Activated CD8-positive, alpha-beta memory T cell treated with anti-CD3 and anti-CD28 coated beads for 1 hour (primary cell): ENCODE data around the gene VAV2.

Source experiments
- DNase-seq, 2 donors: peaks; one replicate each; pipeline ENCODE4 v3.0.0-alpha.2; 2020; ENCODE audit warnings: low read depth in 1 of 2; ENCODE audit errors: extremely low read depth in 1 of 2

Gene VAV2

DNA sequence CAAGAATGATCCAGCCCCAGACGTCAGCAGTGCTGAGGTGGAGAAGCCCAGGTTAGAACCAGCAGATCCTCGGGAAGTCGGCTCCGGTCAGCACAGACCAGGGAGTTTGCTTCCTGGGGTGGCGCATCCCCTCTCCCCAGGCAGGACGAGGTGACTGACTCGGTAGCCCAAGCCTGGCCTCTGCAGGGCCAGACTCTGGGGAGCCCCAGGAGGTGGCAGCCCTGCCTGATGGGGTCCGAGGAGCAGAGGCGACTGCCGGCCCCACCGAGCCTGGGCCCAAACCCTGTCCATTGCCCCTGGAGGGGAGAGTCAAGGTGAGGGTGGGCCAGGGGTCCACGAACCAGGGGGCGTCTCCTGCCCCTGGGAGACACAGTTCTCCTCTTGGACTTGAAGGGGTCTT lies 201.1 kb downstream of the VAV2 start:
- DNase-seq: no peak

DNA sequence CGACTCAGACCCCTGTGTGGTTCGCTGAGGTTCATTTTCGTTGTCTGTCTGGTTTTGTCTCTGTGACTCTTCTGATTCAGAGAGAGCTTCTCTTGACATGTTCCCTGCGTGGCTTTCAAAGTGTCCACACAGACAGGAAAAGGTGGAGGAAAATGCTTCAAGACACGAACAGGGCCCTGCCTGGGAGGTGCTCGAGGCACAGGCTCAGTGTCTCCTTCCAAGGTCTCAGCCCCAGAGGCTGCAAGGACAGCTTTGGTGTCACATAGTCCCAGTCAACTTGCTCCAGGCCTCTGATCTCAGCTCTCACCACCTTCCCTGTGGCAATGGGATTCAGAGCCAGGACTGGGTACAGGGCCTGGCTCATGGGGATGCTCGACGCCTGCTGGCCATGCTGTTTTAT lies 202.3 kb downstream of the VAV2 start:
- no peak for DNase-seq

DNA sequence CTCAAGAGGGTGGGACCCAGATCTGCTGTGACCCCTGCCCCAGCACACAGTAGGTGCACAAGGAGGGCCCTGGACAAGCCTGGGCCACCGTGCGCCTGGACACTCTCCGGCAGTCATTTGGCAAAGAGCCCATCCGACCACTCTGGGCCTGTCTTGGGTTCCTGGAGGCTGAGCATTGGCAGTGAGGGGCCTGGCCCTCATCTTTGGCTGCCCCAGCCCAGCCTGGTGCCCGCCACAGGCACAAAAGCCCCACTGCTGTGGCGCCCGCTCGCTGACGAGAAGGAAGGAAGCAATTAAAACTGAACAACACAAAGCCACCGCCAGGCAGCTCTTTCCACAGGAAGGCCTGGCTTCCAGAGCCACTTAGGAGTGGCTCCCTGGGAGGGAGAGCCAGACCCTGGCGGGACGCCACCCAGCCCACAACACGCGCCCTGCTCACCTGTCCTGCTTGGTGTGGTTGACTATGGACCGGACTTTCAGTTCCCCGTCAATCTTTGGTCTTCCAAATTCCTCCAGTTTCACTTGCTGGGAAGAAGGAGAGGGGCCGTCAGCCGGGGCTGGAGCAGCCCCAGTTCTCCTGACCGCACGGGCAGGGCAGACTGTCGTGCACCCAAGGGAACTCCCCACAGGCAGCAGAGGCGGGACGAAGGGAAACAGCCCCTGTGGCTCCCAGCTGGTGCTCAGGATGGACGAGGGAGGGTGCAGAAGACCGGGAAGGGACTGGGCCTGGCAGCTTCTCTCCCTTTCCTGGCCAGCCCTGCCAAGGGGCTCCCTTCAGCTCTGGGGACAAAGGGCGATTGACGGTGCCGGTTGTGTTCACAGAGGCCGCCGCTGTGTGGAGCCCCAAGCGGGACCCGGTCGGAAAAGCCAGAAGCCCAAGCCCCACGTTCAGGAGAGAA lies 203.1 kb downstream of the VAV2 start:
- no peak for DNase-seq

DNA sequence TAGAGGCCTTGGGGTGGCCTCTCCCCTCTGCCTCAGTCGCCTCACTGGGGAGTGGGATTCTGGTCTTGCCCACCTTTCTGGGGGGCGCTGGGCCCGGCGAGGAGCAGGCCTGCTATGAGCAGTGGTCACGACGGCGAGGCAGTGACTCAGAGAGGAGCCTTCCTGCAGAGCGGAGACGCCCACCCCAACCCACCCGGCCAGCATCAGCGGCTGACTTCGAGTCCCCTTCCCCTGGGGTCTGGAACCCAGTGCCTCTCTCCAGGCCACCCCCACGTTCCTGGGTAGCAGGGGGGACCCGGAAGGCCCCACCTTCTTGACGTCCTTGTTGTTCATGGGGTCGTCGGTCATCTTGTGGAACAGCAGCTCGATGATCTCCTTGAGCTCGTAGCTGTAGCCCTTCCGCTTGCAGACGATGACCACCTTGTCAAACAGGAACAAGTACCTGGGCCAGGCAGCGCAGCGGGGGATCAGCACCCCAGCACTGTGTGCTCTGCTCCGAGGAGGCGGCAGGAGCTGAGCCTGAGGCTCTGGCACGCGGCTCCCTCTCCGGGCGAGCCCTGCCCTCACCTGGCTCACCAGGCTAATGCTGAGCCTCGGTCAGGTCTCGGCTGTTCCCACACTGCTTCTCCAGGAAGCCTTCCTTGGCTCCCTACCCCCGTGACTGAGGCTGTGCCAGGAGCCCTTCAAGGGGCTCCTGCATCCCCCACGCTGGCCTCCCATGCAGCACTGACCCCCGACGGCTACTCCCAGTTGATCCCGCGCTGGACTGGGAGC lies 203.9 kb downstream of the VAV2 start:
- DNase-seq: no peak

DNA sequence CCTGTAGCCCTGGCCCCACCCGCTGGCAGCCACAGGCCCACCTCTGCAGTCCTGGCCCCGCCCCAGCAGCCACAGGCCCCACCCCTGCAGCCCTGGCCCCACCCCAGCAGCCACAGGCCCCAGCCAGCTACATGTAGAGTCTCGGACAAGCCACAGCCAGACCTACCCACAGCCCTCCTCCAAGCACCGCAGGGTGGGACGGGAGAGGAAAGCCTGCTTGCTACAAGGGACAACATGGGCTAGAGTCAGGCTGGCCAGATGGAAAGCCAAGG lies 204.4 kb downstream of the VAV2 start:
- no peak for DNase-seq

DNA sequence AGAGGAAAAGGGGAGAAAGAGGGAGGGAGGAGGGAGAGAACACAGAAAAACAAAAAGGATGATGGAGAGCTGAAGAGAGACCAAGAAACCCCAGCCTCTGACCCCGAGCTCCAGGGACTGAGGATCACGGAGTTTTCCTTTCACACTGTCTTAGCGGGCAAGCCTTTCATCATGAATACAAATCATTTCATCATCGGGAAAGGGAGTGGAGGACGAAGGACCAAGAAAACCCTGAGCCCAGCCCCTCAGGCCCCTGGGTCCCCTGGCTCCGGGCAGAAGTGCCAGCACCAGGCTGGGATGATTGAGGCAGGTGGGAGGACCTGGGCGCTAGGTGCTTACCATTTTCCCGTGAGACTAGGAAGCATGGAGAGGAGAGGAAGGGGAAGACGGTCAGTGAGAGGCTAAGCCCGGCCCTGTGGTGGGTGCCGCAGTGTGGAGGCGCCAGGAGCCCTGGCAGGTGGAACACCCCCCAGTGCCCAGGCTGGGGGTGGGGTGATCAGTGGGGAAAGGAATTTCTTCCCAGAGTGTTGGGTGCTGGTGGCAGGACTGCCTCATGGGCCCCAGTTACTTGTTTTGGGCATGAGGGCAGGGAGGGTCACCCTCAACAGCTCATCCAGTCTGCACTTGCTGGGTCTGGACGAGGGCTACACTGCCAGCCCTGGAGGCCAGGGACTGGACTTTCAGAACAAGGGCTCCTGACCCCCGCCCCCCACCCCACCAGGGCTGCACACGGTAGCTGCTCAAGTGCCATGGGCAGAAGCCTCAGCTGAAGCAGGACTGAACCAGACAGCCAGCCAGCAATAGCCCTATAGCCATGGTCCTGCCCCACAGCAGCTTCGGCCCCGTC lies 205.0 kb downstream of the VAV2 start:
- DNase-seq: no peak

DNA sequence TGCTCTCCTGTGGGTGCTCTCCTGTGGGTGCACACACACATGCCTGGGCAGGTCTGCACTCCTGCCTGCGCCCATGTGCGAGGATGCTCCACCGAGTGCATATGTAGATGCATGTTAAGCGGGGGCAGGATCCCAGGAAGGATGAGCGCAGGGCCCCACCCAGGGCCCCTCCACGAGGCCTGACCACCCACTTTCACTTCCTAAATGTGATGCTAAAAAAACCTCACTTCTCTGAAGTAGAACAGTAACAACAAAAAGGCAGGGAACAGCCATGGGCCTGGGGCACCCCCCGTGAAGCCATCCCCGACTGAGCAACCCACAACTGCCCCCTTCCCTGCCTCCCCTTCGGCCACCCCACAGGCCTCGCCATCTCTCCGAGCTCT lies 205.8 kb downstream of the VAV2 start:
- no peak for DNase-seq

DNA sequence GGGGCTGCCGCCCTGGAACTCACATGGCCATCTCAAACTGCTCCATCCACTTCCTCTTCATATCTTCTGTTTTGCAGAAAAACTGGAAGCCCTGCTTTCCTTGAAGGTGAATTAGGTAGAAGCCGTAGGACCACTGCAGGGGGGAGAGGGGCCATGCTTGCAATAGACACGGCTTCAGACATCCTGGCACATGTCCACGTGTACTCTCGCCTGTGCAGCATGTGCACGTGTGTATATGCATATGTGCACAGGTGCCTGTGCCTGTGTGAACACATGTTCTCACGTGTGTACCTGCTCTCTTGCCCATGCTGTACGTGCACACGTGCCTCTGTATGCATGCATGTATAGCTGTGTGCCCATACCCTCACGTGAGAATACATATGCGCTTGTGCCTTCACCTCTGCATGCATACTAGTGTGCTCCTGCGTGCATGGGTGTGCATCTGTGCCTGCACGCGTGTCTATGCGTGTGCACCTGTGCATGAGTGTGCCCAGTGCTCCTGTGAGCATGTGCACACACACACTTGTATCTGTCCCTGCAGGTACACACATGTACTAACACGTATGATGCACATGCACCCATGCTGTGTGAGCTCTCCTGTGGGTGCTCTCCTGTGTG lies 206.3 kb downstream of the VAV2 start:
- no peak for DNase-seq

DNA sequence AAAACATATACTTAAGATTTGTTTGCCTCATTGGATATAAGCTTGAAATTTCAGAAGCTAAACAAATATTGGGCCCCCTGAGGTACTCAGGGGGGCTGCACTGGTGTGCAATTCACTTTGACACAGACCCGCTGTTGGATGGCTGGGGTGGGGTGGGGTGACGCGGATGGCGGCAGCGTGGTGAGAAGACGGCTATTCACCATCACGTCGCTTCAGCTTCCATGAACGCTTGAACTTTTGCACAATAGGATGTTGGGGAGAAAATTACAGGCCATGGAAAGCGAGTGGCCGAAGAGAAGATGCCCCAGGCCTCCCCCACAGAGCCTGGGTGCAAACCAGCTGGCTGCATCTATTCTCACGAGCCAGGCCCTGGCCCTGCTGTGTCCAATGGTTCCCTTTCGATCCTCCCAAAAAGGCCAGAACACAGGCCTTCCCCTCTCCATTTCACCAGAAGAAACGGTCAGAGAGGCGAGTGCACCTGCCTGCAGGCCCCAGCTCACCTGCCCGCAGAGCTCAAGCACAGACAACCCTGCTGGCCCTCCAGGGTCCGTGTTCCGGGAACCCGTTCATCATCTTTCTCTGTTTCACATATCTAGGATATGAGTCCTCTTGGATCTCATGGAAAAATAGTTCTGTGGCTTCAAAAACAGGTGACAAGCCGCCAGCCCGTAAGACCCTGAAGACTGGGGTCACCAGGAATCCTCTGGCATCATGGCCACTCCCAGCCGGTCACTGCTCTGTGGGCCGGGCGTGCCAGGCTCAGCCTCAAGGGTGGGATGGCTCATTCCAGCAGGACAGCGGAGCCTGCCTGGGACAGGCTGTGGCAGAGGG lies 207.2 kb downstream of the VAV2 start:
- DNase-seq: no peak

DNA sequence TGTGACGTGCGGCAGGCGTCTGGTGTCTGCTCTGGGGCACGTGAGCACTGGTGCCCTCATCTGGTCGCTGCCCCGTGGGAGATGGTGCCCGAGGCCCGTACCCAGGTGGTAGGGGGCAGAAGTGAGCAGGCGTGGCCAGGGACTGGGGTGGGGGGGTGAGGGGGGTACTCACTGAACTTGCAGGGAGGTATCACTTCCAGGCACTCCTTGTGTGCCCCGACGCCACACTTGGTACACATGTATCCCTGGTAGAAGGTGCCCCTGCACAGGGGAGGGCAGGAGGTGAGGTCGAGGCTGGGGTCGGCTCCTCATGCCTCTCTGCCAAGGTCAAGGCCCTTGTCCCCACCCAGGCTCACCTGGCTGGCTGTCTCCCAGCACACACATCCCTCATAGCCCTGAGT lies 208.8 kb downstream of the VAV2 start:
- no peak for DNase-seq

DNA sequence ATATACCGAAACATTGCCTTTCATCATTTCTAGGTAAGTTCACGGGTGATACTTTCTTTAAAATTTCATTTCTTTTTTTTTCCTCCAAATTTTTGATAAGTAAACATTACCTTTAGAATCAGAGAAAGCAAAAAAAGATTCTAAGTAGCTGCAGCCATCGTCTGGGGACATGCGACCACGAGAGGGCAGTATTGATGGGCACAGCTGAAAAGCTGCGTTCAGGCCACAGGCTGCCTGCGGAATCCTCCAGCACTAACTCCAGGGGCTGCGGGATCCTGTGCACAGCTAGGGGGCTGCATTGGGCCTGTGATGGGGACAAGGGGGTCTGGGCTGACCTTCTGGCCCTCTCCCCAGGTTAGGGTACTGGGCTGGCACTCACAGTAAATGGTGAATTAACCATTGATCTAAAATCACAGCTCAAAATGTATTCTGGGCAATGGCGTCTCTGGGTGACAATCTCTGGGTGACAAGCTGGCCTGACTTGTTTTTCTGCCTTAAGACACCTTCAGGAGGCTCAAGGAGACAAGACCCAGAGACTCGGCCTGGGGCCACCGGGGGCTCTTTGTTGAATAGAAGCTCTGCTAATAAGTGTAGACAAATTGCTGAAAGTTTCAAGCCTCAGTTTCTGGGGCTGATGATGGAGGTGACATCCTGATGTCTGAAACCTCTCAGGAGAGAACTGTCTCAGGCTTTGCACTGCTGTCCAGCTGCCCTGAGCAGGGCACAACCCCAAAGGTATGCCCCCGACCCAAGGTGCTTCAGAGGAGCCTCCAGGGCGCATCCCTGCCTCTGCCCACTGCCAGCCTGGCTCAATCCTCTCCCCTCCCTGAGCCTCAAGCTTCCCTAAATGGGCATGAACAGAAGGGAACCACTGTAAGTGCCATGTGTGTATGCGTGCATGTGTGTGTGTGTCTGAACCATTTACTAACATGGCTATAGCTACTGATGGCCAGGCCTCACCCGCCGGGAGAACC lies 209.7 kb downstream of the VAV2 start:
- peak; percentile 8 to 55 for DNase-seq

DNA sequence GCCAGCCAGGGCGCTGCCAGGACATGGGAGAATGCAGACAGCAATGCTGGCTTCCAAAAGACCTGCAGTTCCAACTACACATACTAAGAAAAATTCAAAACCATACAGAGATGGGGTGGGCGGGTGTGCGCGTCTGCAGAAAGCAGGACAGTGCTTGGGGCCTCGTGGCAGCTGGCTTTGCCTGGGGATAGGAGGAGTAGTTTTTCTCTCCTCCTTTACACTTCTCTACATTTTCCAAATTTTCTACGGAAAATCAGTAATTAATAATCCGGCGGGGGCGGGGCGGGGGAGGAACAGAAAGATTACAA lies 210.3 kb downstream of the VAV2 start:
- no peak for DNase-seq

DNA sequence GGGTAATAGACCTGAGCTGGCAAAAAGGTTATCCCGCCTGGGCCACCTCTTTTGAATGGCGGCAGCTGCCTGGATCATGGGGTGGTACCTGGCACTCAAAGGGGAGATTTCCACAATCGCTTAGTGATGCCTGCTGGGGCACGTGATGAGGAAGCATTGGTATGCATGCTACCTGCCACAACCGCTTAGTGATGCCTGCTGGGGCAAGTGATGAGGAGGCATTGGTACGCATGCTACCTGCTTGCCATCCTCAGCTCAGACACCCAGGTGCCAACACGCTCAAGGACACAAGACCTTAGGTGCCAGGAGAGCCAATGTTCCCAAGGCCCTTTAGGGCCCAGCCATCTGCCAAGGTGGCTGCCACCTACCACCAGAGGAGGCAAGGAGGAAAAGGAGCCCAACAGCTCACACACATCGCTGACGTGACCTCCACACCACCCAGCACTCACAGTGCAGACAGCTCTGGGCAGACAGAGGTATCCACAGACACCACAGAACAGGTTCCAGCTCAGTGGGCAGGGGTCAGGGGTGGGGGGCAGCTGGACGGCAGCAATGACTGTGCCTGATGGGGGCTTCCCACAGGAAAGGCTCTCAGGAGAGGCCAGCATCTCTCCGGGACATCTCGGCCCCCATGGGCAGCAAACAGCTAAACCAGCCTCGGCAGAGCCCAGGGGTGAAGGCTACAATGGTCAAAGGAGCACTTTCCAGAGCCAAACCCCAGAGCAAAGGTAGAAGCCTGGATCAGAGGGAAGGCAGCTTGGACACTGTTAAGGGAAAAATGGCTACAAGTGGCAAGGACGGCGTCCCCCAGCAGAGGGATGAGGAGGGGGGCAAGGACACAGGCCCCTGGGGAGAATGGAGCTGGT lies 210.9 kb downstream of the VAV2 start:
- DNase-seq: no peak

DNA sequence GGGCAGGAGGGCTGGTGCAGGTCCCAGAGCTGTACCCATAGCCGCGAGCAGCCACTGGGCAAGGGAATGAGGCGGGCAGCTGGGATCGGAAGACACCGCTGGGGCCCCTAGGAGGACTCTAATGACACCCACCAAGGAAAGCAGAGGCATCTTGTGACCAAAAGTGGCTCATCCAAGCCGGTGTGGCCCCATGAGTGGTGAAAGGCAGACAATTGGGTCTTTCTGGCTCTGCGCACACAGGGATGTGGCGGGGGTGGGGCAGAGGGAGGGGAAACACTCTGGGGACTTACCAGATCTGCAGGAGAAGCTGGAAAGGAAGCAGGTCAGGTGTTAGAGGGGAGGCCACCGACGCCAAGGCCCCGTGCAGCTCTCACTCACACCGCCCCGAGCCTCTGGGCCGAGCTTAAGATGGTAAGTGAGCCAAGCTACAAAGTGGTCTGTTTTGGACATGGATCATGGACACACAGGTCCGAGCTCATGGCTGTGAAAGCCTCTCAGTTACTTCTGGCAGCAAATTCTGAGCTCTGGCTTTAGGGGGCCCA lies 211.6 kb downstream of the VAV2 start:
- DNase-seq: no peak

DNA sequence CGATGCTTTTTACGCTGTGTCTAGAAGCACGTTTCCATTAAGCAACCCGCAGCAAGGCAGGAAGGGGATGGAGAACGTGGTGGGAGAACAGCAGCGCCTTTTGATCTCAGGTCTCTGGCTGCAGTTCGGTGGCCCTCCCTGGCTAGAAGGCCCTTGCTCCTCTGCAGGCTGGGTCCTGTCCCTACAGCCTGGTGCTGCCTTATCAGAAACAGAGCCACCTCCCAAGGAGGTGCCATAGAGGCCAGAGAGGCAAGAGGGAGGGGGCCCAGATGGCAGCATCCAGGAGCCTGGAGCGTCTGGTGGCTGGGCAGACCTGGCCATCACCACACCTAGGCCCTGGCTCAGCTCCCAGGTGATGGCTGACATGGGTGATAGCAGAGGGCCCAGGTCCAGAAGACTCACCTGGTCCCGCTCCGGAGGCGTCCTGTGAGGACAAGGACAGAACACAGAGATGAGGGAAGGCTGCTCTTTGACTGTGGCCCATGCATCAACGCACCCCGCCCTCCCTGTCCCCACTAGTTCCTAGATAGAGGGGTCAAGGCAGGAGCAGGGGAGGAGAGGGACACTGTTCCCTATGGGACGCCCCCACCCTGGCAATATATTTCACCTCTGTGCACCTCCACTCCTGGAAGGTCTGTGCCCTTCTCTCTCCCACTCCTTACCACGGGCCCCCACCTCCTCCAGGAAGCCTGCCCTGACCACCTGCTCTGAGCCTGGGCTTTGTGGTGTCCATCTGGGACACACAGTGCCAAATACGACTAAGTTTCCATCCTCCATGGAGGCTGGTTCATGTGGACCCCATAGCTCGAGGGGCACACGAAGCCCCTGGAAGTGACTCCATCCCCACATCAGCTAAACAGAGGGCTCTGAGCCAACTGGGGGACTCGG lies 212.4 kb downstream of the VAV2 start:
- DNase-seq: no peak

DNA sequence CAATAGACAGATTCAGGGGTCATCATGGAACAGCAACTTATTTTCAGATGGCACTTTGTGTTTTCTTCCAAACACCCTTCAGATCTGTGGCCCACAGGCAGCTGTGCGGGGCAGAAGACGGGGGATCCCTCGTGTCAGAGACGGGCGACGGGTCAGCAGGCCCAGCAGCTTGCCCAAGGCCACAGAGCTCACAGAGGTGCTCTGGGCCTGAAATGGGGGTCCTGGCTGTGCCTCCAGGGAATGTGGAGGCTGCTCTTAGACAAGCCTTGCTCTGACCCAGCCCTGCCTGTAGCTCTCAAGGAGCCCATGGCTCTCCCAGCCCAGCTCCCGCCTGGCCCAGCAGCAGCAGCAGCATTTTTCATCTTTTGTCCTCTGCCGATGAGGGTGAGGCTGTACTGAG lies 213.0 kb downstream of the VAV2 start:
- no peak for DNase-seq

DNA sequence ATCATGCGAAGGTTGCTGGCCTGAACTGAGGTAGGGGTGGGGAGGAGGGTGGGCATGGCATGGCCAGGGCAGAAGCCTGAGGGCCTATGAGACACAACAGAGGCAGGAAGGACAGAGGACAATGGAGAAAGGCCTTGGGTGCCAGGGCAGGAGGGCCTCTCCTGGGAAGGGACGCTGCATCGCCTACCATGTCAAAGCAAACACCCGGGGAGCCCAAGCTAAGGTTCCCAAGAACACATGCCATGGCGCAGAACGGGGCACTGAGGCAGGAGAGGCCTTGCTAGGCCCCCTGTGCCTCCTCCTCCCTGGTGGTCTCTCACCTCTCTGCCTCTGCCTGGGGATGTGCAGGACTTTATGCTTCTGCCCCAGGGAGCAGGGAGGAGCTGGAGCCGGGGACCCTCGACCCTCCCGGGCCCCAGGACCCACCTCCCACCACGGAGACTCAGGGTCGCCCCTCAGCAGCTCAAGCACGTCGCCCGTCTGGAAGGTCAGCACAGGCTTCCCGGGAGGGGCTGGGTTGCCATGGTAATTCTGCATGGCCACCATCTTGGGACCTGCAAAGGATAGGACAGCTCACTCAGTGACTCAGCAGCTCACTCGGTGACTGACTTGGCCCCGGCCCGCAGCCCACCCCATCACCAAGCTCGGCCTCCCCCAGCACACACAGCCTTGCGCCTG lies 213.6 kb downstream of the VAV2 start:
- DNase-seq: no peak
